ENCODE data around the gene OR2T6. TPM values are rescaled to one million over a fixed set of nuclear protein-coding genes. Genes with fewer than 3 reads are reported as not detected.

OR2T6 gene
- total and polyA plus RNA-seq, 9 of the 15 experiments (the other 6 are each of a cell fraction or from before 2014, with no cell fraction given) = not detected

DNA sequence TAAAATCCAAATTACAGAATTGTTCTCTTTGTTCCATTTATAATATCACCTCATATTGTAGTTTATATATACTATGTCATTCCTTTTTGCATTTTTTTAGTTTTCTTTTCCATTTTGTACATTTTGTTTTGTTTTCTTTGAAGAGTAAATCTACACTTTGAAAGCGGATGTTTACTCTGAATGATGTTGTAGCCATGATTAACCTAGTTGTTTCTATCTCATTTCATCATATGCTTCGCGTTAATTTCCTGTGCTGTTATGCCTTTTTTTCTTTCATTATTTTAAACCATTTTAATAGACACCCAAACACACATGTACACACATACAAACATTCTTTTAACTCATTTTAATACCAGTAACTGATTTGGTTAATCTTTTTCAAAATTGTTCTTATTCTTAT lies 5.3 kb downstream of the OR2T6 start:
- WGBS (ENCODE audit: insufficient coverage, low coverage, missing lambda C conversion rate) = 5% methylated on average over 3 of the region's 3 CpGs

DNA sequence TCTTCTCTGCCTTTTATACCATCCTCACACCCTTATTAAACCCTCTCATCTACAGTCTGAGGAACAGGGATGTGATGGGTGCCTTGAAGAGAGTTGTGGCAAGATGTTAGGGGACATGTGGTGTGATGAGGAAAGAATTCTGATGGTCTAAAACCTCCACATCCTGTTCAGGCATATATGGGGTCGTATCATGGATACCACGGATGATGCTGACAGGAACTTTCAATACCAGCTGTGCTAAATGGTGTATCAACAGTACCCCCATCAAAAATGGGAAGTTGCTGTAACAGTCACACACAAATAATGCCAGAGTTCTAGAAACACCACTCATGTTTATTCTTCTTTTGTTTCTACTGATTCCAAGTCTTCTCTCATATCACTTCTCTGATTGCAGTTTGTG lies 12.9 kb downstream of the OR2T6 start:
- Histone ChIP-seq H3K36me3 (ENCODE audit: control insufficient read depth, insufficient read depth, low read length) (no peaks in the 10 kb centered on the region), H3K9me1 (ENCODE audit: control insufficient read depth, insufficient read depth, low read length) (no peaks in the 10 kb centered on the region), H3K4me3 (no peak overlapping the region), H2AFZ (ENCODE audit: low read depth, low read length) (no peak overlapping the region), H3K27me3 (ENCODE audit: control insufficient read depth in 2 of 2, insufficient read depth in 2 of 2, low read length in 2 of 2) (no peaks in the 10 kb centered on the region), H3K27ac (ENCODE audit: extremely low read depth, low read depth, low read length) (no peak overlapping the region), H3K4me2 (ENCODE audit: insufficient read depth, low read length) (no peak overlapping the region), H3K9ac (ENCODE audit: insufficient read depth in 1 of 2, low read depth in 2 of 2, low read length in 2 of 2) (no peak overlapping the region), H4K20me1 (replicated peaks; ENCODE audit: control insufficient read depth, insufficient read depth, low read length) (no peaks in the 10 kb centered on the region), H3K4me1 (replicated peaks in 1 of 2; ENCODE audit: control insufficient read depth in 2 of 2, insufficient read depth in 2 of 2, low read length in 2 of 2) (no peaks in the 10 kb centered on the region), H3K79me2 (ENCODE audit: control insufficient read depth, insufficient read depth, low read length) (no peaks in the 10 kb centered on the region), H3K9me3 (replicated peaks; ENCODE audit: control insufficient read depth, insufficient read depth, low read depth, low read length) (no peaks in the 10 kb centered on the region; the same call in 1 of the 2 replicates)
- BruUV-seq (replicated peaks) = no TSS peak
- FAIRE-seq (no peak), DNase-seq (ENCODE audit: extremely low read depth in 1 of 4, low spot score in 3 of 4) (no peak), ATAC-seq (no peak)
- CTCF ChIA-PET (ENCODE audit: low intra/inter-chr PET ratio) = no interaction called here
- POLR2A ChIA-PET = no interaction called here
- in situ Hi-C loops (cut with MboI) = no loop called here
- TF ChIP-seq, protein P1, sequence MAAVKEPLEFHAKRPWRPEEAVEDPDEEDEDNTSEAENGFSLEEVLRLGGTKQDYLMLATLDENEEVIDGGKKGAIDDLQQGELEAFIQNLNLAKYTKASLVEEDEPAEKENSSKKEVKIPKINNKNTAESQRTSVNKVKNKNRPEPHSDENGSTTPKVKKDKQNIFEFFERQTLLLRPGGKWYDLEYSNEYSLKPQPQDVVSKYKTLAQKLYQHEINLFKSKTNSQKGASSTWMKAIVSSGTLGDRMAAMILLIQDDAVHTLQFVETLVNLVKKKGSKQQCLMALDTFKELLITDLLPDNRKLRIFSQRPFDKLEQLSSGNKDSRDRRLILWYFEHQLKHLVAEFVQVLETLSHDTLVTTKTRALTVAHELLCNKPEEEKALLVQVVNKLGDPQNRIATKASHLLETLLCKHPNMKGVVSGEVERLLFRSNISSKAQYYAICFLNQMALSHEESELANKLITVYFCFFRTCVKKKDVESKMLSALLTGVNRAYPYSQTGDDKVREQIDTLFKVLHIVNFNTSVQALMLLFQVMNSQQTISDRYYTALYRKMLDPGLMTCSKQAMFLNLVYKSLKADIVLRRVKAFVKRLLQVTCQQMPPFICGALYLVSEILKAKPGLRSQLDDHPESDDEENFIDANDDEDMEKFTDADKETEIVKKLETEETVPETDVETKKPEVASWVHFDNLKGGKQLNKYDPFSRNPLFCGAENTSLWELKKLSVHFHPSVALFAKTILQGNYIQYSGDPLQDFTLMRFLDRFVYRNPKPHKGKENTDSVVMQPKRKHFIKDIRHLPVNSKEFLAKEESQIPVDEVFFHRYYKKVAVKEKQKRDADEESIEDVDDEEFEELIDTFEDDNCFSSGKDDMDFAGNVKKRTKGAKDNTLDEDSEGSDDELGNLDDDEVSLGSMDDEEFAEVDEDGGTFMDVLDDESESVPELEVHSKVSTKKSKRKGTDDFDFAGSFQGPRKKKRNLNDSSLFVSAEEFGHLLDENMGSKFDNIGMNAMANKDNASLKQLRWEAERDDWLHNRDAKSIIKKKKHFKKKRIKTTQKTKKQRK (IDR thresholded peaks at IDR 0.05; ENCODE audit: borderline replicate concordance, low read depth, low read length) = no peak
- TF ChIP-seq YBX1 (IDR thresholded peaks at IDR 0.05) = no peak
- no peak for TF ChIP-seq SOX6 (IDR thresholded peaks at IDR 0.05)
- TF ChIP-seq, protein P2, sequence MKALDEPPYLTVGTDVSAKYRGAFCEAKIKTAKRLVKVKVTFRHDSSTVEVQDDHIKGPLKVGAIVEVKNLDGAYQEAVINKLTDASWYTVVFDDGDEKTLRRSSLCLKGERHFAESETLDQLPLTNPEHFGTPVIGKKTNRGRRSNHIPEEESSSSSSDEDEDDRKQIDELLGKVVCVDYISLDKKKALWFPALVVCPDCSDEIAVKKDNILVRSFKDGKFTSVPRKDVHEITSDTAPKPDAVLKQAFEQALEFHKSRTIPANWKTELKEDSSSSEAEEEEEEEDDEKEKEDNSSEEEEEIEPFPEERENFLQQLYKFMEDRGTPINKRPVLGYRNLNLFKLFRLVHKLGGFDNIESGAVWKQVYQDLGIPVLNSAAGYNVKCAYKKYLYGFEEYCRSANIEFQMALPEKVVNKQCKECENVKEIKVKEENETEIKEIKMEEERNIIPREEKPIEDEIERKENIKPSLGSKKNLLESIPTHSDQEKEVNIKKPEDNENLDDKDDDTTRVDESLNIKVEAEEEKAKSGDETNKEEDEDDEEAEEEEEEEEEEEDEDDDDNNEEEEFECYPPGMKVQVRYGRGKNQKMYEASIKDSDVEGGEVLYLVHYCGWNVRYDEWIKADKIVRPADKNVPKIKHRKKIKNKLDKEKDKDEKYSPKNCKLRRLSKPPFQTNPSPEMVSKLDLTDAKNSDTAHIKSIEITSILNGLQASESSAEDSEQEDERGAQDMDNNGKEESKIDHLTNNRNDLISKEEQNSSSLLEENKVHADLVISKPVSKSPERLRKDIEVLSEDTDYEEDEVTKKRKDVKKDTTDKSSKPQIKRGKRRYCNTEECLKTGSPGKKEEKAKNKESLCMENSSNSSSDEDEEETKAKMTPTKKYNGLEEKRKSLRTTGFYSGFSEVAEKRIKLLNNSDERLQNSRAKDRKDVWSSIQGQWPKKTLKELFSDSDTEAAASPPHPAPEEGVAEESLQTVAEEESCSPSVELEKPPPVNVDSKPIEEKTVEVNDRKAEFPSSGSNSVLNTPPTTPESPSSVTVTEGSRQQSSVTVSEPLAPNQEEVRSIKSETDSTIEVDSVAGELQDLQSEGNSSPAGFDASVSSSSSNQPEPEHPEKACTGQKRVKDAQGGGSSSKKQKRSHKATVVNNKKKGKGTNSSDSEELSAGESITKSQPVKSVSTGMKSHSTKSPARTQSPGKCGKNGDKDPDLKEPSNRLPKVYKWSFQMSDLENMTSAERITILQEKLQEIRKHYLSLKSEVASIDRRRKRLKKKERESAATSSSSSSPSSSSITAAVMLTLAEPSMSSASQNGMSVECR (CRISPR knock-in tag; IDR thresholded peaks at IDR 0.05) = no peak
- intact Hi-C loops (cut with micrococcal nuclease) = no loop called here
- WGBS (ENCODE audit: insufficient coverage, low coverage, missing lambda C conversion rate) = 0% methylated on average over 2 of the region's 2 CpGs

More for the DNA sequence above, 5.3 kb downstream of the OR2T6 start:
- no peaks in the 10 kb centered on the region for H3K36me3 ChIP-seq (ENCODE audit: control insufficient read depth, insufficient read depth, low read length)
- no peak overlapping the region for H3K9ac ChIP-seq (ENCODE audit: insufficient read depth in 1 of 2, low read depth in 2 of 2, low read length in 2 of 2)
- FAIRE-seq (no peak), ATAC-seq (no peak), DNase-seq (ENCODE audit: extremely low read depth in 1 of 4, low spot score in 3 of 4) (no peak)
- BruUV-seq (replicated peaks) = no TSS peak
- ChIA-PET POLR2A (no interaction called here), CTCF (ENCODE audit: low intra/inter-chr PET ratio) (no interaction called here)
- no peaks in the 10 kb centered on the region for H3K79me2 ChIP-seq (ENCODE audit: control insufficient read depth, insufficient read depth, low read length)
- 0 out of 2 replicates have a peak, but pooled peaks have one; percentile 15 for TF ChIP-seq GABPA (tag; conservative IDR thresholded peaks at IDR 0.05; ENCODE audit: low read depth)
- peak in 1 of 2 experiments; percentile 82; a peak in 2 of 4 replicates for TF ChIP-seq FOXA3 (CRISPR knock-in tag; conservative IDR thresholded peaks at IDR 0.05 in 1 of 2, IDR thresholded peaks at IDR 0.05 in 1 of 2)
- TF ChIP-seq HDAC1 (IDR thresholded peaks at IDR 0.05) = no peak
- TF ChIP-seq, protein P3, sequence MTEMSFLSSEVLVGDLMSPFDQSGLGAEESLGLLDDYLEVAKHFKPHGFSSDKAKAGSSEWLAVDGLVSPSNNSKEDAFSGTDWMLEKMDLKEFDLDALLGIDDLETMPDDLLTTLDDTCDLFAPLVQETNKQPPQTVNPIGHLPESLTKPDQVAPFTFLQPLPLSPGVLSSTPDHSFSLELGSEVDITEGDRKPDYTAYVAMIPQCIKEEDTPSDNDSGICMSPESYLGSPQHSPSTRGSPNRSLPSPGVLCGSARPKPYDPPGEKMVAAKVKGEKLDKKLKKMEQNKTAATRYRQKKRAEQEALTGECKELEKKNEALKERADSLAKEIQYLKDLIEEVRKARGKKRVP (CRISPR knock-in tag; IDR thresholded peaks at IDR 0.05) = peak; percentile 51; the same call in 1 of the 2 replicates
- no peak for TF ChIP-seq CEBPG (CRISPR knock-in tag; IDR thresholded peaks at IDR 0.05)
- TF ChIP-seq CEBPG (tag; conservative IDR thresholded peaks at IDR 0.05 in 1 of 2, IDR thresholded peaks at IDR 0.05 in 1 of 2) = peak in 1 of 2 experiments; percentile 36; a peak in 1 of 4 replicates
- no peak overlapping the region for H2AFZ ChIP-seq (ENCODE audit: low read depth, low read length)
- in situ Hi-C loops (cut with MboI) (no loop called here), intact Hi-C loops (cut with micrococcal nuclease) (no loop called here)
- no peak overlapping the region for H3K4me2 ChIP-seq (ENCODE audit: insufficient read depth, low read length)
- no peaks in the 10 kb centered on the region for H3K4me1 ChIP-seq (replicated peaks in 1 of 2; ENCODE audit: control insufficient read depth in 2 of 2, insufficient read depth in 2 of 2, low read length in 2 of 2)
- H3K9me1 ChIP-seq (ENCODE audit: control insufficient read depth, insufficient read depth, low read length) = no peaks in the 10 kb centered on the region
- H3K27me3 ChIP-seq (ENCODE audit: control insufficient read depth in 2 of 2, insufficient read depth in 2 of 2, low read length in 2 of 2) = no peaks in the 10 kb centered on the region
- H3K9me3 ChIP-seq (replicated peaks; ENCODE audit: control insufficient read depth, insufficient read depth, low read depth, low read length) = no peaks in the 10 kb centered on the region
- H4K20me1 ChIP-seq (replicated peaks; ENCODE audit: control insufficient read depth, insufficient read depth, low read length) = no peaks in the 10 kb centered on the region
- H3K27ac ChIP-seq (ENCODE audit: extremely low read depth, low read depth, low read length) = no peak overlapping the region
- H3K4me3 ChIP-seq = no peak overlapping the region
